Lower lobe of right lung (tissue), 2 donors: Measurements from ENCODE around the gene ACOT4. TPM values are rescaled to one million over a fixed set of nuclear protein-coding genes. Genes with fewer than 3 reads are reported as not detected.
A peak's percentile ranks its signal among the peaks of the same experiment; 100 is the strongest.
"Not testable (repeated sequence)": the region's sequence is repeated elsewhere in the genome, so short reads cannot be mapped to it uniquely, and the experiment has no call there.

Experiments
- ATAC-seq, 2 donors: fragments of 200-7000 bp; cut with Tn5 transposase; one replicate each; pipeline ENCODE4 v1.9.1; 2020 to 2022; ENCODE audit warnings: mild to moderate bottlenecking in 2 of 2, moderate library complexity in 2 of 2
- DNase-seq: peaks from one replicate; pipeline ENCODE4 v3.0.0-alpha.2; 2020
- H3K27ac ChIP-seq: fragments of 200-600 bp; one replicate; pipeline ENCODE4 v1.8.0; 2022
- H3K27me3 ChIP-seq: fragments of 200-600 bp; one replicate; pipeline ENCODE4 v1.8.0; 2022; ENCODE audit warnings: low read depth
- H3K36me3 ChIP-seq: fragments of 200-600 bp; one replicate; pipeline ENCODE4 v1.8.0; 2022; ENCODE audit warnings: mild to moderate bottlenecking
- H3K4me1 ChIP-seq: fragments of 200-600 bp; one replicate; pipeline ENCODE4 v1.8.0; 2022
- H3K4me3 ChIP-seq: fragments of 200-600 bp; one replicate; pipeline ENCODE4 v1.8.0; 2022; ENCODE audit warnings: mild to moderate bottlenecking
- H3K9me3 ChIP-seq: fragments of 200-600 bp; one replicate; pipeline ENCODE4 v1.8.0; 2022
- CTCF ChIP-seq: fragments of 200-600 bp; IDR thresholded peaks from one replicate; pipeline ENCODE4 v1.8.0; 2022; ENCODE audit warnings: antibody characterized with exemption, mild to moderate bottlenecking
- intact Hi-C: fragments of 100-400 bp; cut with DNase I; formaldehyde crosslinking; loops from one replicate; pipeline ENCODE4 v1.11.0; 2022
- total RNA-seq: library from RNA; stranded (reverse); fragmentation: NEBNext Ultra II Directional; extraction: Animal tissue kit (Norgen Biotek cat#: 25700); gene quantifications from one replicate; pipeline ENCODE4 v1.2.1, GENCODE V29; 2021
- donor health status: DM: no; HTN: yes; CAD: no; lungs with severe emphysema.

Gene ACOT4
- total RNA-seq, 1 donor from 2014 or later: 5.0 TPM

GRCh38 chr14:73566935-73567334 is 24.7 kb upstream of the ACOT4 start:
- intact Hi-C loops, H3K27me3 ChIP-seq, H3K27ac ChIP-seq, ATAC-seq, H3K4me3 ChIP-seq, H3K36me3 ChIP-seq, H3K9me3 ChIP-seq, DNase-seq: not testable (repeated sequence)
- H3K4me1 ChIP-seq: peaks cover 36% of the 10 kb centered on the region

GRCh38 chr14:73567358-73567757 is 24.3 kb upstream of the ACOT4 start:
- DNase-seq (no peak), ATAC-seq (no peak)
- H3K4me3 ChIP-seq: peak overlapping the region; percentile 73
- H3K27ac ChIP-seq: peak overlapping the region; percentile 94
- no peaks in the 10 kb centered on the region for H3K9me3 ChIP-seq
- TF ChIP-seq CTCF: no peak
- no peaks in the 10 kb centered on the region for H3K36me3 ChIP-seq
- no peaks in the 10 kb centered on the region for H3K27me3 ChIP-seq
- peaks cover 36% of the 10 kb centered on the region for H3K4me1 ChIP-seq
- intact Hi-C loops: no loop called here

GRCh38 chr14:73567951-73568885 is 23.5 kb upstream of the ACOT4 start:
- ATAC-seq: peak in 1 of 2 donors; percentile 53

GRCh38 chr14:73568886-73569184 is 22.8 kb upstream of the ACOT4 start:
- intact Hi-C loops, H3K9me3 ChIP-seq, H3K36me3 ChIP-seq, DNase-seq, ATAC-seq, H3K27me3 ChIP-seq: not testable (repeated sequence)
- Histone ChIP-seq H3K4me1 (peaks cover 36% of the 10 kb centered on the region), H3K4me3 (peak overlapping the region; percentile 73), H3K27ac (peak overlapping the region; percentile 94)

More at GRCh38 chr14:73567951-73568885, 23.5 kb upstream of the ACOT4 start:
- no peak for TF ChIP-seq CTCF
- H3K27ac ChIP-seq: peak overlapping the region; percentile 94
- peak overlapping the region; percentile 73 for H3K4me3 ChIP-seq
- no peaks in the 10 kb centered on the region for H3K9me3 ChIP-seq
- H3K27me3 ChIP-seq: no peaks in the 10 kb centered on the region
- no peak for DNase-seq
- peaks cover 36% of the 10 kb centered on the region for H3K4me1 ChIP-seq
- intact Hi-C loops: no loop called here
- no peaks in the 10 kb centered on the region for H3K36me3 ChIP-seq

GRCh38 chr14:73569185-73569958 is 22.3 kb upstream of the ACOT4 start, which contains the start of gene ACOT2:
Gene ACOT2, plus strand, starts transcription at chr14:73569213. Its CDS starts 28 bp downstream, at chr14:73569241.
- H3K9me3 ChIP-seq, H3K36me3 ChIP-seq, intact Hi-C loops, H3K27me3 ChIP-seq: not testable (repeated sequence)
- peak; percentile 88 for DNase-seq
- H3K4me3 ChIP-seq: peak within 1 kb of the TSS; percentile 73
- H3K27ac ChIP-seq: peak within 1 kb of the TSS; percentile 94
- peaks cover 36% of the 10 kb centered on the region for H3K4me1 ChIP-seq
- peak; percentile 85 to 90 for ATAC-seq

- H3K4me3 ChIP-seq: peak overlapping the region; percentile 73
- H3K9me3 ChIP-seq, H3K27ac ChIP-seq, intact Hi-C loops, H3K27me3 ChIP-seq: not testable (repeated sequence)
- DNase-seq: peak; percentile 75
- peaks cover 36% of the 10 kb centered on the region for H3K4me1 ChIP-seq
- peak; percentile 78 to 87 for ATAC-seq
- TF ChIP-seq CTCF: peak; percentile 69
- peaks cover 16% of the 10 kb centered on the region for H3K36me3 ChIP-seq
Measured at GRCh38 chr14:73570913-73571312, 20.8 kb upstream of the ACOT4 start.

- Histone ChIP-seq H3K4me1 (peaks cover 17% of the 10 kb centered on the region), H3K36me3 (peaks cover 30% of the 10 kb centered on the region)
- ATAC-seq, H3K4me3 ChIP-seq, H3K27ac ChIP-seq, H3K27me3 ChIP-seq, intact Hi-C loops, DNase-seq, H3K9me3 ChIP-seq: not testable (repeated sequence)
Measured at GRCh38 chr14:73573034-73573433, 18.6 kb upstream of the ACOT4 start.

- peaks cover 37% of the 10 kb centered on the region for H3K36me3 ChIP-seq
- DNase-seq, intact Hi-C loops: not testable (repeated sequence)
Measured at GRCh38 chr14:73573740-73574139, 17.9 kb upstream of the ACOT4 start.

GRCh38 chr14:73574251-73574650 is 17.4 kb upstream of the ACOT4 start:
- ATAC-seq, H3K4me1 ChIP-seq, H3K9me3 ChIP-seq, H3K27me3 ChIP-seq, DNase-seq, H3K27ac ChIP-seq, intact Hi-C loops, H3K4me3 ChIP-seq: not testable (repeated sequence)
- H3K36me3 ChIP-seq: peaks cover 40% of the 10 kb centered on the region

More at GRCh38 chr14:73573740-73574139, 17.9 kb upstream of the ACOT4 start:
- not testable (repeated sequence) for H3K27me3 ChIP-seq, H3K27ac ChIP-seq, H3K9me3 ChIP-seq, ATAC-seq, H3K4me3 ChIP-seq
- H3K4me1 ChIP-seq: peaks cover 10% of the 10 kb centered on the region
